GM18909 (cell line): ENCODE results near the gene TBC1D14.

Experiments used
- ATAC-seq: cut with Tn5 transposase; IDR thresholded peaks from one replicate; pipeline ENCODE4 v1.9.1; 2021; ENCODE audit warnings: mild to moderate bottlenecking; ENCODE audit not compliant: unreplicated experiment, poor library complexity

Gene TBC1D14

DNA sequence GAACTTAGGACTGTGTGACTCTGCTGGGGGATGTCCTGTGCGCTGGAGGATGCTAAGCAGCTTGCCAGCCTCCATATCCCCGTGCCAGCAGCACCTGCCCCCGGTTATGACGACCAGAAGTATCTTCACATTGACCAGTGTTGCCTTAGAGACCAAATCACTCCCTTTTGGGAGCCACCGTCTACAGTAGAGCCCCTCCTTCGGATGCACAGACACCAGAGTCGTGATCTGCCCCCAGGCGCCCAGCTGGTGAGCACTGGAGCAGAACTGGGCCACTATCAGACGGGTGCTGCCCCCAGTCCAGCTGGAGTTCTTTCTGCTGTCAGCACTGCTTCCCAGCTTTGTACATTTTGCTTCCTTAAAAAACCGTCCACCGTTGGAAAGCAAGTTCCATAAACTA is 103.5 kb downstream of the TBC1D14 start:
- no peak for ATAC-seq

- ATAC-seq, result no peak
Observed at GRCh38 chr4:7014815-7015214, 105.2 kb downstream of the TBC1D14 start.

DNA sequence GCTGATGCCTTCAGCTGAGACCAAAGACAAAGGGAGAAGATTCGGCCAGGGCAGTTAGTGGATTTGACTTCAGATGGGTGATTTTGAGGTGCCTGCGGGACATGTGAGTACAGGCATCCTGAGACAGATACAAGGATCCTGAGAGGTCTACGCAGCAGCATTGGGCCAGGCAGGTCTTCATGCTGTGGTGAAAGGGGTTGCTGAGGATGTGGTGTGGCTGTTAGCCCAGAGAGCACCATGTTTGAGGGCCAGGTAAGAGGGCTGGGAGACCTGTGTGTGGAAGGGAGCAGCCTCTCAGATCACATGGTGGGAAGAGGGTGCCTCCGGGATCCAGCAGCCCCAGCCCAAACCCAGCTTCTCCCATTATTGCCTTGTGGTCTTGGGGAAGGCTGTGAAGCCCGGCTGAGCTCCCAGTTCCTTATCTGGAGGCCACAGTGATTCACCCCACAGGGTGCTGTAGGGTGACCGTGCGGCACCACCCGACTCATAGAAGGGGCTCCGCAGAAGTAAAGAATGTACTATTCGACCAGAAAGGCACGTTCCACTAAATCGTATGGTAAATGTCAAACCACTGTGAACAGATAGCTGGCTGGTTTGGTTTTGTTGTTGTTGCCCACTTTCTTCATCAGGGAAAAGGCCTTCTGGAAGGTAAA is 105.9 kb downstream of the TBC1D14 start:
- ATAC-seq, result no peak

DNA sequence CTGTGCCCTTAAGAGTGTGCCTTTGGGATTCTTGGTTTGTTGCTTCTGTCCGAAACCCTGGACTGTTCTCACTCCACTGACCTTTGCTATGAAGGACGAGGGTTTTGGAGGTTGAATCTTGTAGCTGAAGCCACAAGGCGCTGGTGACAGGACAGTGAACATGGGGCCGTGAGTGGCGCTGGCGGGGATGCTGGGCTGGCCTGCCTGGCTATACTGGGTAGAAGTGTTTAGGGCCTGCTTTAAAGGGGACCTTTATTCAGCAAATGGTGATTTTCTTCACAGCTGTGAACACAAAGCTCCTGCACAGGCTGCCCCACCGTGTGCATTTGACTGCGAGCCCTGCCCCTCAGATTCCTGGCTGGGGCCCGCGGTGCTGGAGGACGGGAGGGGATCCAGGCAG is 106.5 kb downstream of the TBC1D14 start:
- ATAC-seq, result no peak

GRCh38 chr4:7016512-7016911 is 106.9 kb downstream of the TBC1D14 start:
- no peak for ATAC-seq

- no peak for ATAC-seq
Observed at GRCh38 chr4:7017446-7018048, 107.9 kb downstream of the TBC1D14 start.

GRCh38 chr4:7018281-7018680 is 108.7 kb downstream of the TBC1D14 start:
- no peak for ATAC-seq

DNA sequence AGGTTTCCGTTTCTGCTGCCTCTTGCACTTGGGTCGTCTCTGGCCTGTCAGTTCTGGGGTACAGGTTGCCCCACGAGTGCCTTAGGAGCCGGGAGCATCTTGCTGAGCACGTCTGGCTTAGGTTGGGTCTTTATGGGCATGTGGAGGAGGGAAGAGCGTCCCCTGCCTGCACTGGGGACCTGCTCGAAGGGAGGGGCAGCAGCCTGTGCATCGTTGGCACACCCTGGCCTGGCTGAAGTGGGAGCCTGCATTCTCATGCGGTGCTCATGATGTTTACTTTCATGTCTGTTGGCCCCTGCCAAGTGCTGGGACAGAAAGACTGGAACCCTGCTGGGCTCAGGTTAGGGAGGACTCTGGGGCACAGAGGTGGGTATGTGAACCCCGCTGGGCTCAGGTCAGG is 109.7 kb downstream of the TBC1D14 start:
- no peak for ATAC-seq

DNA sequence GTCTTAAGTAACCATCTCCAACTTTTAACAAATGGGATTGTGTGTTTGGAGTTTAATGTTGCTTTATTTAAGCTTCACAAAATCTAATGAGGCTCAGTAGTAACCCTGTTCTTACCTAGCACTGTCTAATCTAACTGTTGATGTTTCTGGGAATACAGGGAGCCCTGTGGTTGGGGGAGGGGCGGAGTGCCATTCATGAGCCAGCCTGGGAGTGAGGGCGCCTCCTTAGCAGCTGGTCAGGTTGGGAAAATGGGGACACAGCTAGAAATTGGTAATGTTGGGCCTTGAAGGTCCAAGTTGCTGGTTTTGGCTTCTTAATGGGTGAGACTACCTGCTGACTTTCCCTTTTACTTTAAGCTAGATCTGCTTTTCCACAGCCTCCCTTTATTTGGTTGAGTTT is 110.7 kb downstream of the TBC1D14 start:
- no peak for ATAC-seq

DNA sequence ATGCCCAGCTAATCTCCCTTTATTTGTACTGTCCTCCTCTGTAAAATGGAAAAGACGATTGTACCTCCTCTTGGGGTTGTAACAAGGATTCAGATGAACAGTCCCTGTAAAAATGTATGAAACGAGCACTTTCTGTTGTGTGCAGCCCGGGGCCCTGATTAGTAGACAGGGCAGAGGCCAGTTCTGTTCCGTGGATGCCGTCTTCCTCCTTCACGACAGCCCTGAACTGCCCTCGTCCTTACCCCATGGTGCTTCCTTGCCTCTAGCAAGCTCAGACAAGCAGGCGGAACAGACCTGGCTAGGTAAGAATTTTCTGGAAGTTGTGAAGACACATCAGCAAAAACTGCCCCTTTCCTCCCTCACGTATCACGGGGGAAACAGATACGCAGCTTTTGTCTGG is 111.2 kb downstream of the TBC1D14 start:
- no peak for ATAC-seq

- ATAC-seq, result no peak
Observed at GRCh38 chr4:7021355-7021754, 111.7 kb downstream of the TBC1D14 start.

DNA sequence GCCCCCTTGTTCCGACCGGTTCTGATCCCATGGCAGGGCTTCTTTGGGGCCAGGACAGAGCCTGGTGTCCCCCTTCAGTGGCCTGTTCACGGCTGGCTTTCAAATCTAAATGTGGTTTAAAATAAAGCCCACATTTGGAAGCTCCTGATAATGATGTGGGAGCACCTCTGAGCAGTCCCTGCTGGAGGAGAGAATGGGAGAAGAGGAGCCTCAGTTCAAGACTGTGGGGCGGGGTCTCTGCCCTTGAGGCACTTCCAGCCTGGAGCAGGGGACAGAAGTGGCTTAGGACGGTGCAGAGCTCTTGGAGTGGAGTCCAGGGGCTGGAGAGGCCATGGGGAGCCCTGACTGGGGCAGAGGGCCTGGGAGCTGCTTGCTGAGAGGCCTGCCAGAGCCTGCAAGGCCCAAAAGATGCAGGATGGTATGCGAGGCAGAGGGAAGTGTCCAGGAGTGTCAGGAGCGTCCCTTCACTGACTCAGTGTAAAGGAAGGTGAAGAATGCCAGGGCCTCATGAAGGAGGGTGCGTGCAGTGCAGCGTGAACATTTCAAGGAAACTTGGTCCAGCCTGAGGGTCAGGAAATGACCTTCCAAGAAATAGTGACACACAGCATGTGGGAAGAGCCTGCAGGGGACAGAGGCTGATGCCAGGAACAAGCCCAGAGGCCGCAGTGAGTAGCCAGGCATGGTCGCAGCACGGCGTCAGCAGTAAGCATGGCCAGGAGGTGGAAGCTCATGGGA is 112.5 kb downstream of the TBC1D14 start:
- ATAC-seq, result no peak

DNA sequence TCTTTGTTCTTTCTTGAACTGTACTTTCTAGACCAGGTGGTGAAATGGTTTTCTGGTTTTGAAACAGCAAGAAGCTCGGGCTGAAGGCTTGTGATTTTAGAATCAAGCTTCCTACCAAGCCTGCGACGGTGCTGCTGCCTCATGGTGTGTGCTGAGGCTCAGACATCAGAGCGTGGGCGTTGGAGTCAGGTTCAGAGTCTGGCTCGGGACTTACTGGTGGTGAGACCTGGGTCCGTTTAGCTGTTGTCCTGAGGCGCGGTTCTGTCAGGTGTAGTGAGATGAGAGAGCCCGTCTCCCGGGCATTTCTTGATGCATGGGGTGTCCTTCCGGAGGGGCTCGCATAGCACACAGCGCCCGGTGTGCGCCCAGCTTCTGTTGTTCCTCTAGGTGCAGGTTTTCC is 113.9 kb downstream of the TBC1D14 start:
- ATAC-seq, result no peak

GRCh38 chr4:7023901-7024300 is 114.3 kb downstream of the TBC1D14 start:
- ATAC-seq, result no peak

DNA sequence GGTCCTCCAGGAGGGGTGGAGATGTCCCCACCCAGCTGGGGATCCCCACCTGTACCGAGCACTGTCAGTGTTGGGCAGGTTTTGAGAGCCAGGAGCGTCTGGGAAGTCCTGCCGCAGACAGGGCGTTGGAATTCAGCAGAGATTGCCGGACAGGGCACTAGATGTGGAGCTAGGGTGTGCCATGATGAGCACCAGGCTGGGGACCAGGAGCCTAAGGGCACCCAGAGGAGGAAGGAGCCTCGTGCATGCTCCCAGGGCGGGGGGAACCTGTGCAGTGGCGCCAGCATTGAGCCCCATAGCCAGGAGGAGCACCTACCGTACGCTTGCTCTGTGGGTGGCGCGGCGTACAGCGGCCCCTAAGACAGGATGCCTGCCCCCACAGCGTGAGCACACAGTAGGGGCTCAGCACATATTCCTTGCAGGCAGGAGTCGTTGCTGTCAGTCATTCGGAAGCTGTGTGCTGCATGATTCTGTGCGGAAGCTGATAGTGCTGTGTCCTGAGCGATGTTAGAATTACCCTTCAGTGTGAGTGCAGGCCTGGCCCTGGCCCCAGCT is 114.8 kb downstream of the TBC1D14 start:
- ATAC-seq, result no peak

DNA sequence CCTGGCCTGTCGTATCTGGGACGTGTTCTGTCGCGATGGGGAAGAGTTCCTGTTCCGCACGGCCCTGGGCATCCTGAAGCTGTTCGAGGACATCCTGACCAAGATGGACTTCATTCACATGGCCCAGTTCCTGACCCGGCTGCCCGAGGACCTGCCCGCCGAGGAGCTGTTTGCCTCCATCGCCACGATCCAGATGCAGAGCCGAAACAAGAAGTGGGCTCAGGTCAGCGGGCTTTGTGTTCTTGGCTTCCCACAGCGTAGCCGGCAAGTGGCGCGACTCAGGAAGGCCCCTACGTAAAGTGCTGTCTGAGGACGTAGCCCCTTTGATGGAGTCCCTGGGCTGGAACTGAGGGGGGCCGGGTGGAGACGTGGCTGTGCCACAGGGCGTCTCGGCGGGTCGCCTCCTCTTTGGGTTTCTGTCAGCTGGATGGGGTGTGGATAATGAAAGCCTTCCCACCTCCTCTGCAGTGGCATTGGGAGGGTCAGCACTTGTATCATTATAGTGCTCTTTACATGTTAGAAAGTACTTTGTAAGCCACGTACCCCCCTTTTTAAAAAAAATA is 115.5 kb downstream of the TBC1D14 start:
- ATAC-seq, result no peak

DNA sequence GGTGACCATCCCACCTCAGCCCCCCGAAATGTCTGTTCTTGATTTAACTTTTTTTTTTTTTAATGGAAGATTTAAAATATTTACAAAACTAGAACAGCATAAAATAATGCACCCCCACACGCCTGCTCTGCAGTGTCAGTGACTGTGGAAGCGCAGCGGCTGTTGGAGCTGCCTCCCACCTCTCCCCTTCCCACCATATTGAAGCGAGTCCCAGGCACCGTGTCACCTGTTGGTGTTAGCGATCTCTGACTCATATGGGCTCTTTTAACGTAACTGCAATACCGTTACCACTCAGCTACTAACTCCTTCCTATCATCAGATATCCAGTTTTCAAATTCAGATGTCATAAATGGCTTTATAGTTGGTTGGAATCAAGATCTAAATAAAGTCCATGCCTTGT is 116.5 kb downstream of the TBC1D14 start:
- ATAC-seq, result no peak

GRCh38 chr4:7027284-7027683 is 117.7 kb downstream of the TBC1D14 start:
- ATAC-seq, result no peak

GRCh38 chr4:7027913-7028312 is 118.3 kb downstream of the TBC1D14 start:
- no peak for ATAC-seq

- no peak for ATAC-seq
Observed at GRCh38 chr4:7029212-7029611, 119.6 kb downstream of the TBC1D14 start.

DNA sequence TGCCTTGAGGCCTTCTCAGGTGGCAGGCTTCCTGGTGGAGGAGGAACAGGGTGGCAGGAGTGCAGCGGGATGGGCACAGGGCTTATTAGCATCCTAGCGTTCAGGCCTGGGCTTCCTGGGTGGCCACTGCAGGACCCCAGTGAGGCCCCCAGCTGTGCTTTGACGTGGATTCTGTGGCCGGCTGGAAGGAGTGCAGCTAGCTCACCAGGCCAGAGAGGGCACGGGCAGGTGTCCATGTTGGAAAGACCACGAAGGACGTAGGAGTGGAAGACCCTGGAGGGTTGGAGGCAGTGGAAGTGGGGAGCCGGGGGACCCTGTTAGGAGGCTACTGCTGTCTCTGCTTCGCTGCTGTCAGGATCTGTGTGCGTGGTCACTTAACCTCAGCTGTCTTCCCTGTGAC is 120.3 kb downstream of the TBC1D14 start:
- ATAC-seq, result no peak
